RCC 7860 (cell line): ENCODE results near the gene COP1.
"Not testable (repeated sequence)": the region's sequence is repeated elsewhere in the genome, so short reads cannot be mapped to it uniquely, and the experiment has no call there.

Experiments used
- DNase-seq: peaks from one replicate; pipeline ENCODE4 v3.0.0-alpha.2; 2015; ENCODE audit warnings: low spot score
- FAIRE-seq: peaks from 2 replicates; lab custom pipeline; 2012; peaks lifted over from hg19 to GRCh38; lab: Jason Lieb, UNC

COP1 gene

DNA sequence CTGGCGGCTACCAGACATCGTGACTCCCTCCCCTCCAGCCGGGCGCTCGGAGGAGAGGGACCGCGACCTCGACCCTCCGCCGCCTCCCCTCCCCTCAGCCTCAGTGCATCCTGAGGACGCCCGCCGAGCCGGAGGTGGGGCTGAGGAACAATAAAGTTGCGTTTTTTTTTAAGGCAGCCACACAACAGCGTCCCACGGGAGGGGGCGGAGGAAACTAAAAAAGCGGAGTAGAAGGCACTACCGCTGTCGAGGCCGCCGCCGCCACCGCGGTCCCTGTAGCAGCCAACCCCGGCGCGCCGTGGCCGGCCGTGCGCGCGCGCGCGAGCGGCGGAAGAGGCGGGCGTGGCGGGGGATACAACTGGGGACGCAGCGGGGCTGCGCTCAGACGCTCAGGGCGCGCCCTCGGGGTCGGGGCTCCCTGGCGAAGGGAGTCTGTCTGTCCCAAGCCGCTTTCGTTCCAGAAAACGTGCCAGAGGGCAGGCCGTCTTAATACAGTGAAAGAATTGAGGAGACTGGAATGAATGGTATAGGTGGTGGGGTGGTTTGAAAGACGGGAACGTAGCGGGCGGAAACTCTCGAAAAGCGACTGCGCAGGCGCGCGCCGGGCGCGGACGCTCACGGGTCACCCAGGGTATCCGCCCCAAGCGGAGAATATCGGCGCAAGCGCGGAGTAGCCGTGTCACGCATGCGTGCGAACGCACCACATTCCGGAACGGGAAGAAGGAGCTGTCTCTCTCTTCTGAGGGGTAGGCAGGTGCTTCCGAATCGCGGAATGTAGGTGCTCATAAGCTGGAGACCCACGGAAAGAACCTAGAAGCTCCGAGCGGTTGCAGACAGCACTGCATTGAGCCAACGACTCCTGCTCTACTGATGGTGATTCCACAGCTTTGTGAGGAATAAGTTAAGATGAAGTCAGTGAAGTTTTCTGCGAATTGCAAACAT lies at the start of gene COP1:
TSS of gene COP1 (minus strand) at position 326 of the 942 bp plus-strand sequence. CDS start at position 18, 308 bp downstream.
- peak; percentile 40 for FAIRE-seq
- peak; percentile 88 for DNase-seq

DNA sequence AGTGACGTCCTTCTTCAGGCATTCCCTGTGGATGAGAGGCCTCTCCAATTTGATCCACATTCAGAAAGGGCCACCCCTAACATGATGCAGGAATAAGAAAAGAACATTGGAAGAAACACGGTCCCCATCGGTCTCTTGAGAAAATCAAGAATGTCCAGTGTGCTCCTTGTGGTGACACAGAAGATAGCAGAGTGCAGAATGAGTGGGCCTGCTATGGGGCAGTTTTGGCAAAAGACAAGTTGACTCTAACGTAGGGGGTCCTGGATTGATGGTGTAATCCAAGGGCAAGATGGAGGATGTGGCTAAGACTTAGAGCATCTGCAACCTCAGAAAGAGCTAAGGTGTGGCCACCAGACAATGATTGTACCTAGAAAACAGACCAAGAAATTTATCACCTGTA lies 45.1 kb upstream of the COP1 start:
- DNase-seq (no peak), FAIRE-seq (no peak)

DNA sequence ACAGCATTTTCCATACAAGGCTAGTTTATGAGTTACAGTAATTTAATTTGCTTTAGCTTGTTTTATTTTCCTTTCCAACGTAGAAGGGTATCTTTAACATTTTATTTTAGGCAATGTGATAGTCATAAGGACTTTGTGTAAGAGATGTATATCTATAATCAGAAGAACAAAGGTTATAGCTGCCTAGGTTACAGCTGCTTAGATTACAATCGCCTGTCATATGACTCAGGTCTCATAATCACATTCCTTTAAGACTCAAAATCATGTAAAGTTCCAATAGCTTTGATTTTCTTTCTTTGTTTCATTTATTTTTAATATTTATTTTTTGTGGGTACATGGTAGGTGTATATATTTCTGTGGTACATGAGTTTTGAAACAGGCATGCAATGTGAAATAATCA lies 37.8 kb upstream of the COP1 start:
- FAIRE-seq = no peak
- DNase-seq = no peak

DNA sequence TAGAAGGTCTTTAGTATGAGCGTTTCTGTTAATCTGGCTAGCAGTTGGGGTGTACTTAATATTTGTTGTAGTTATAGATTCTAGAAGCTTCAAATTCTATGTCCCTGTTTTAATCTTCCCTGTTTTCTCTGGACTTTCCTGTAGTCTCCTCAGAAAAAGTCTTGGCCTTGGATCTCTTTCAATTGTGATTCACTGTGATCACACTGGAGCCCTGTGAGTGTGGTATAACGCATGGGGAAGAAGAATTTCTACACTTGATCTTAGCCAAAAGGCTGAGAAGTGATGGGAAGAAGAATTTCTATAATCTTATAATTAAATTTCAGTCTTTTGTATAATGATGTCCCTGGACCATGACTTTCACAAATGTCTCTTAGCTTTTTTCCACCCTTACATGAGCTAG lies 36.7 kb upstream of the COP1 start:
- no peak for FAIRE-seq

DNA sequence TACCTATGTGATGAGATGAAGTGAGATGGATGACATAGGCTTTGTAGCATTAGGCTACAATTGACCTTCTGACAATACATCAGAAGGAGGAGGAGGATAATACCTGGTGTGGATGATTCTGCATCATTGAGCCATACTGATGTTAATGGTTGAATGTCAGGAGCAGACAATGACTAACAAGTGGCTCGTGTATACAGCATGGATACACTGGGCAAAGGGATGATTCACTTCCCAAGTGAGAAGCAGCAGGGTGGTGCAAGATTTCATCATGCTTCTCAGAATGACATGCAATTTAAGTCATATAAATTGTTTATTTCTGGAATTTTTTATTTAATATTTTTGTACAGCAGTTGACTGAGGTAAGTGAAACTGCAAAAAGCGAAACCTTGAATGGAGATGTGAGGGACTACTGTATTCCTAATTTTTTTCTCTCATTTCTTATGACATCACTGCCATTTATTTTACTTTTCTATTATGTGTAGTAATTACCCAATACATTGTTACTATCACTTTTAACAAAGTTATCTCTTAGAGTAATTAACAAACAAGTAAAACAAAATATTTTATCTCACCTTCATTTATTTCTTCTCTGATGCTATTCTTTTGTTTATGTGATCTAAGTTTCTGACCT lies 34.4 kb upstream of the COP1 start:
- FAIRE-seq (peak; percentile 86), DNase-seq (peak; percentile 78)

More for the DNA sequence above, 36.7 kb upstream of the COP1 start:
- no peak for DNase-seq

DNA sequence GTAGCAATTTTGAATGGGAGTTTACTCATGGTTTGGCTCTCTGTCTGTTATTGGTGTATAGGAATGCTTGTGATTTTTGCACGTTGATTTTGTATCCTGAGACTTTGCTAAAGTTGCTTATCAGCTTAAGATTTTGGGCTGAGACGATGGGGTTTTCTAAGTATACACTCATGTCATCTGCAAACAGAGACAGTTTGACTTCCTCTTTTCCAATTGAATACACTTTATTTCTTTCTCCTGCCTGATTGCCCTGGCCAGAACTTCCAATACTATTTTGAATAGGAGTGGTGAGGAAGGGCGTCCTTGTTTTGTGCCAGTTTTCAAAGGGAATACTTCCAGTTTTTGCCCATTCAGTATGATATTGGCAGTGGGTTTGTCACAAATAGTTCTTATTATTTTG lies 26.6 kb upstream of the COP1 start:
- not testable (repeated sequence) for FAIRE-seq, DNase-seq

DNA sequence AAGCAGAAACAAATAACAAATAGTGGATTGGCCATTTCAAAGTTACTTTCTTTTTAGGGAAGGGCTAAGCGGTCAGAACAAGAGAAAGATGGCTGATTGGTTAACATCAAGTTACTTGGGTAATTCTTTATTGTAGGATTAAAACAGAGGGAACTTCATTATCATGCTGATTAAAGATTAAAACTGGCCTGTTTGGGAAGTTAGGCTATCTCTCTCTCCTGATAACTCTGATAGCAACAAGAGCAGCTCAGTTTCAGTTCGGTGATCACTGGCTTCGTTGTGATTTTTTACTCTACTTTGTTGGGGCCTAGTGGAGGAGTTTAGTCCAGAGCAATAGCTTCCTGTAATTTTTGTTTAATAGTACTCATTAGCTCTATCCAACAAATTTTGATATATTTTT lies 20.5 kb upstream of the COP1 start:
- no peak for FAIRE-seq

DNA sequence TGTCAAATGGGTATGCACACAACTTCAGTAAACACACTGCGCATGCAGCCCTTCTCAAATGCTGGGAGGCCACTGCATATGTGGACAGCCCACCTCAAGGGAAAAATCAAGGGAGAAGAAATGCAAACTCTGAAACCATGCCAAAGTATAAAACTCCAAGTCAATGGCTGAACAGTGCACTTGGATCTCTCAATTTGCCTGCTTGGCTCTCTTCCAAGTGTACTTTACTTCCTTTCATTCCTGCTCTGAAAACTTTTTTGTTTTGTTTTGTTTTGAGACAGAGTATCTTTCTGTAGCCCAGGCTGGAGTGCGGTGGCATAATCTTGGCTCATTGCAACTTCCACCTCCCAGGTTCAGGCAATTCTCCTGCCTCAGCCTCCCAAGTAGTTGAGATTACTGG lies 18.8 kb upstream of the COP1 start:
- DNase-seq (no peak), FAIRE-seq (no peak)

More for the DNA sequence above, 20.5 kb upstream of the COP1 start:
- no peak for DNase-seq

DNA sequence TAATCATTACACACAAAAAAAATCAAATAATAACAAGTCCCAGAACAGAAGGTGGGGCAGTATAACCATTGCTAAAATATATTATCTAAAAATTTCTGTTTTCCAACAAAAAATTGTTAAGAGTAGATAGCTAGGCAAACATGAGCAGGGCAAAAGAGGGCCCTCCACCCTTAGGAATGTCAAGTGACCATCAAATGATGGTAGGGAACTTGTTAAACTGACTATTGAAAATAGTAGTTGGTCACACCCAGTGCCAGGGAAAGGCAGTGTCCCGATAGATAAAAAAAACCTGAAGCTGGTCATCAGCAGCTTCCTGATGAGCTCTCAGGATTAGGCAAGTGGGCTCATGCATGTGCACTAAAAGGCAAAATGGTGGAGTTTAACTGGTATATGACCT lies 18.4 kb upstream of the COP1 start:
- DNase-seq = no peak
- FAIRE-seq = no peak

DNA sequence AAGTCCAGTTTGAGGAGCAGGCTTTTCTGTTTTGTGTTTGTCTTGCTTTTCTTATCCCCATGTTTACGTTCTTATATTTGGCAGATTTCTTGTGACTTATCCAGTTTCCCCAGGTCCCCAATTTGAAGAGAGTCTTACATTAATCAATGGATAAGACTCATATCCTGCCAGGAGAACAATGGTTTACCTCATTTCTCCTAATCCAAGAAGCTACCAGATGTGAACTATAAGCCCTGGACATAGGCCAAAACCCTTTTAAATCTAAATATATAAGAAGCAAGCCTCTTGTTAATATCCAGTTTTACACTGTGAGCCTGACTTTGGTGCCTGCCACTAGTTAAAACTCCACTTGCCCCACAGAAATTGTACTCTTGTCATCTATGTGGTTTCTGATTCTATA lies 15.1 kb upstream of the COP1 start:
- no peak for FAIRE-seq
- no peak for DNase-seq

DNA sequence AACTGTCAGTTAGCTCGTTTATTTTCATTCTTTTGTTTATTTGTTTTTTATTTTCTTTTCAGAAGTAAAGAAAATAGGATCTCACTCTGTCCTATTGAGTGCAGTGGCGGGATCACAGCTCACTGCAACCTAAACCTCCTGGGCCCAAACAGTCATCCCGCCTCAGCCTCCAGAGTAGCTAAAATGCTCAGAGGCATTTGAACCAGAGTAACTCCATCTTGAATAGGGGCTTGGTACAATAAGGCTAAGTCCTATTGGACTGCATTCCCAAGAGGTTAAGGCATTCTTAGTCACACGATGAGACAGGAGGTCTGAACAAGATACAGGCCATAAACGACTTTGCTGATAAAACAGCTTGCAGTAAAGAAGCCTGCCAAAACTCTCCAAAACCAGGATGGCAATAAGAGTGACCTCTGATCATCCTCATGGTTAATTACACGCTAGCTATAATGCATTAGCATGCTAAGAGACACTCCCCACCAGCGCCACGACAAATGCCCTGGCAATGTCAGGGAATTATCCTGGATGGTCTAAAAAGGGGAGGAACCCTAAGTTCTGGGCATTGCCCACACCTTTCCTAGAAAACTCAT lies 13.1 kb upstream of the COP1 start:
- no peak for DNase-seq
- no peak for FAIRE-seq

DNA sequence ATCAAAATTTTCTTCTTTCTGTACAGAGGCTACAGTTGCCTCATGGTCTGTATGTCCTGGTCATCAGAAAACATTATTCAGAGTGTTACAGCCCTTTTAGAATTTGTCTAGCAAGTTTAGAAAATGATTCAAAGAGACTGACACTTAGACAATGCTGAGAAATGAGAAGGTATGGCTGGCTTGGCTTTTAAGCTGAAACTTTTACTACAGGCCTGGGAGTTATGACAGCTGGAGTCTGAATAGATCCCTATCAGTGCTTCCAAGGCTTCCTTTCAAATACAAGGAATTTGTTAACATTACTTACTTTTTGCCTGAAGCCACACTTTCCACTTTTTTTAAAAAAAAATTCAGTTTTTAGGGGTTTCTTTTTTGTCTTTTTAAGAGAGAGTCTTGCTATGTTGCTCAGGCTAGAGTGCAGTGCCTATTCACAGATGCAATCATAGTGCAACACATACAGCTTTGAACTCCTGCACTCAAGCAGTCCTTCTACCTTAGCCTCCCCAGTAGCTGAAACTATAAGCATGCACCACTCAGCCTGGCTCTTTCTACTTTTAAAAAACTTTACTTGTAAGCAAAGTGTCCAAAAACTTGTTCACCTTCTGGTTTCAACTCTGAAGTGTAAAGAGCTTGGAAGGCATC lies 10.5 kb upstream of the COP1 start:
- FAIRE-seq (no peak), DNase-seq (no peak)

DNA sequence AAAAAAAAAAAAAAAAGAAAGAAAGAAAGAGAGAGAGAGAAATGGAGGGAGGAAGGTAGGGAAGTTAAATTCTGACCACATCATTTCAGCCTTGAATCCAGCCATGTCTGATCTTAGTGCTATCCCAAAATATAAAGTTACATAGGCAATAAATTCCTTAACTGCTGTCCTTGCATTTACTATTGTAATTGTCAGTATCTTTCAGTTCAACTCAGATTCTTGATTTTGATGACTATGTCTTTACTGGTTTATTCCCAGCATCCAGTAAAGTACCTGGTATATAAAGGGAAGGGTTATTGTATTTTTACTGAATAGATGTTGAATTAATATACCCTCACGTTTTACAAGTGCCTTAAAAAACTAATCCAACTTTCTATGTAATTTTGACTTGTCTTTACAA lies 8.9 kb upstream of the COP1 start:
- DNase-seq (no peak), FAIRE-seq (no peak)

DNA sequence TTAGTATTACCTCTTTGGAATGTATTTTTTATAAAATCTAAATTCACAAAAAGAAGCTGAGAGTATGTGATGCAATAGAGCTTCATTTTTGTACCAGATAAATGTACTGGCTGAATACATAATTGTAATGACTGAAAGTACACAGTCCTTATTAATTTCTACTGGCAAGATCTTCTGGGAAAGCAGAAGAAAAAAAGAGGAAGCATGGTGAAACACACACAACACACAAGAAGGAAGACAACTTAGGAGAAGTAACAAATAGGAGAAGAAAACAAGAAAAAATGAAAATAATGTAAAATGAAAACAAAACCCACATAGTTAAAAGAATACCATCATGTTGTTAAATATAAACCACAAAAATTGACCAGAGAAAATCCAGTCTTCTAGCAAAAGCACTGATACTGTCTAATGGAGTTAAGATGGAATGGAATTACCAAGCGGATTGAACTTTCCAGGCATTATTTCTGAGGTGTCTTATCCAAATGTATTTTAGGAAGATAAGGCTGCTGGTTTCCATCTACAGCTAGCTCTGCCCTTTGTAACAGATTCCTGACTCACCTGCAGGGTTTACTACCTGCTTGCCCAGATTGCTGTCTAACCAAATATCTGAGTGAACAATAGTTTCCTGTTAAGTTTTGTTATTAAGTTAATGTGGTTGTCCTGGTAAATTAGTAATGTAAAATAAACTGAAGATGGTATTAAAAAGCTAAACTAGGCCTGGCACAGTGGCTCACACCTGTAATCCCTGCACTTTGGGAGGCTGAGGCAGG lies 4.5 kb upstream of the COP1 start:
- DNase-seq = no peak

DNA sequence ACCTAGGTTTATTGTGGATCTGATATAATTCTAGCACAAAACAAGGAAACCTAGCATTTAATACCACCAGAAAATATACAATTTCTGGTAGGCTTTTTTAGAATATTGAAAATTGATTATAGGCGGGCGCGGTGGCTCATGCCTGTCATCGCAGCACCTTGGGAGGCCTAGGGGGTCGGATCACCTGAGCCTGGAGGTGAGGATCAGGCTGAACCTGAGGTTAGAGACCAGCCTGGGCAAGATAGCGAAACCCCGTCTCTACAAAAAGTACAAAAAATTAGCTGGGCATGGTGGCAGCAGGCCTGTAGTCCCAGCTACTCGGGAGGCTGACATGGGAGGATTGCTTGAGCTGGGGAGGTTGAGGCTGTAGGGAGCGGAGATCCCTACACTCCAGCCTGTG lies 948 bp upstream of the COP1 start:
- FAIRE-seq (no peak), DNase-seq (no peak)

More for the DNA sequence above, 4.5 kb upstream of the COP1 start:
- no peak for FAIRE-seq

DNA sequence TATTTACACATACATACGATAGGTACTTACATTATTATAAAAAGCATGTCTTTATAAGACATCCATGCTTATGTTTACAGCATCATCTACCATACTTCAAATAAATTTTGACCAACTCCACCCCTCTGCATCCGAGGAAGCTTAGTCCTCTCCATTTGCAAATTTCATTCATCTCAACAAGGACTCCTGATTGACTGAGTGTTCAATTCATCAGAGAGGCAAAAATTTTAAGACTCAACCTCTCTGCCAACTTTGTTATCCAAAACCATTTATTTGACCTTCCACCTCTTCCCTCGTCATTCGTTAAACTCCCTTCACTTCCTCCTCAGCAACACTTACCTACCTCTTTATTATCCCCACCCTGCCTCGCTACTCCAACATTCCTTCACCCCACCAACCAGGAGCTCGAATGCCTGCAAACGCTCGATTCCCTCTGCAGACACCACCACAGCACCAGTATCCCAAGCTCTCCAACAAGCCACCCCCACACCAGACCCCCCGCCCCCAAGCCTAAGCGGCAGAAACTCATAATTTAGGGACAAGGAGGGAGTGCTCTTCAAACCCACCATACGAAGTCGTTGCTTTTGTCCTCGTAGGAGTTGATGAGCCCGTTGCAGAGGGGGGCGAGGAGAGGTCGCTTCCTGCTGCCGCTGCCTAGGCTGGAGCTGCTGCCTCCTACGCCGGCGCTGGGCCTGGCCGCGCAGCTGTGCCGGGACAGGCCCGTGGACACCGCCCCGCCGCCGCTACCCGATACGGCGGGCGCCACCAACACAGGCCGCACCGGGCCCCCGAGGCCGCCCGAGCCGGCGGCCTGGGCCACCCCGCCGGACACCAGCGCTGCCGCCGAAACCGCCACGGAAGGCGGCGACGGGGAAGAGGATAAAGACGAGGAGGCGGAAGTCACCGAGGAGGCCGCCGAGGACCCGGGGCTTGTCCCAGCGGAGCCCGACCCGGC lies 803 bp downstream of the COP1 start:
- no peak for FAIRE-seq

DNA sequence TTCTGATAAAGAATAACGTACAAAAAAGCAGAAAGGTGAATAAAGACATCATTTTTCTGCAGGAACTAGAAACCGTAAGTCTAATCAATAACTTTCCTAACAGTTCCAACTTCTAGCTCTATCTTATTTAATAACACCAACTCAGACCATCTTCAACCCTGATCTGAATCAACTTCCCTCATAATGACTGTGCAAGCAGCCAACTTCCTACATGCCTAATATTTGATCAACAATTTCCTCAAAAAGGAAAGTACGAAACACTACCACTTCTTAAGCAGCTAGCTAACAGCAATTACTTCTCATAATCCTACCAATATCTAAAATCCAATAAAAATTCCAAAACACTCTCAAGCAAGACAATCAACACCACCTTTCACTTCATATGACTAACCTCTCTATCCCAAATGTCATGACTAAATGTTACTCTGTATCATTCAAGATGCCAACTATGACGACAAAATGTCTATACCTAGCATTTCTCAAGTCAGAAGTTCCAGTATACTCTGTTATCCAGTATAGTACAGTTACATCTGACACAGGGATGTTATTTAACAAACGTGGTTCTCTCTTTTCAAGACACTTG lies 1.7 kb downstream of the COP1 start:
- FAIRE-seq = no peak
- DNase-seq = peak; percentile 6

More for the DNA sequence above, 803 bp downstream of the COP1 start:
- peak; percentile 18 for DNase-seq

DNA sequence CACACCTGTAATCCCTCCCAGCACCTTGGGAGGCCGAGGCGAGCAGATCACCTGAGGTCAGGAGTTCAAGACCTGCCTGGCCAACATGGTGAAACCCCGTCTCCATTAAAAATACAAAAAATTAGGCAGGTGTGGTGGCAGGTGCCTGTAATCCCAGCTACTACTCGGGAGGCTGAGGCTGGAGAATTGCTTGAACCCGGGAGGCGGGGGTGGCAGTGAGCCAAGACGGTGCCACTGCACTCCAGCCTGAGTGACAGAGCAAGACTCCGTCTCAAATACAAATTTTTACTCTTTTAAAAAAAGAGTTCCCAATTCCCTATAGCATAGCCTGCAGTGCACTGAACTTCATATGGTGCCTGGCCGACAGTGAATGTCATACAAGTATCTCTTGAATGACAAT lies 2.4 kb downstream of the COP1 start:
- DNase-seq, FAIRE-seq: not testable (repeated sequence)

DNA sequence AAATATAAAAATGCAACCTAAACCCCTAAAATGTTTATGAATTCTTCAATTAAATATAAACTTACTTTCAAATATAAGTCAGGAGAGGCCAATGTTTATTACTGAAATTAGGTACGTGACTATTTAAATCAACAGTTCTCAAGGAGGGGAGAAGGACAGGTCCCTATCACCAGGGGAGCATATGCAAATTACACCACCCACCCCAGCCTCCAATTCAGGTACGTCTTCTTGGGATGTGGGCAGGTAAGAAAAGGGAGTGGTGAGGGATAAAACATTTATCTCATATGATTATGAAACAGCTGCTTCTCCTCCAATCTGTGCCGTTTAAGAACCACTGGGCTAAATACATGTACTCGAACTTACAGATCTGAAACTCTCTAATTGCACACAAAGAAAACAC lies 3.4 kb downstream of the COP1 start:
- FAIRE-seq = no peak
- DNase-seq = no peak
